A549 (cell line): Measurements from ENCODE around the gene C1orf87. TPM values are rescaled to one million over a fixed set of nuclear protein-coding genes. Genes with fewer than 3 reads are reported as not detected.

Experiments used
- ATAC-seq, 2 experiments: fragments of 200-7000 bp in 1 of 2; fragments of >200 bp in 1 of 2; cut with Nextera tagmentation in 1 of 2; cut with Tn5 transposase in 1 of 2; 3 replicates each; pipeline versions ENCODE4 v1.8.0 to v1.9.1; 2018 to 2020; ENCODE audit warnings: mild to moderate bottlenecking in 1 of 2, moderate library complexity in 1 of 2
- CTCF ChIA-PET: fragments of 300-600 bp; sonication (Branson Sonifier 250); formaldehyde crosslinking; extraction: SDS; loops from one replicate; lab custom pipeline; 2021; ENCODE audit warnings: antibody characterized with exemption, inconsistent platforms; lab: Yijun Ruan, JAX
- POLR2A ChIA-PET: fragments of 350-600 bp; formaldehyde crosslinking; extraction: SDS; loops from one replicate; lab custom pipeline; 2021; ENCODE audit warnings: antibody characterized with exemption, inconsistent platforms; lab: Yijun Ruan, JAX
- DNase-seq, 2 experiments: peaks; one replicate each; pipeline versions ENCODE4 v3.0.0 to v3.0.0-alpha.2; 2011 to 2016; ENCODE audit warnings: low read depth in 1 of 2, low spot score in 1 of 2
- FAIRE-seq: peaks from 2 replicates; lab custom pipeline; 2011; peaks lifted over from hg19 to GRCh38; lab: Jason Lieb, UNC
- H3K27ac ChIP-seq, 2 experiments: fragments of >200 bp; sonication (Bioruptor Twin); formaldehyde crosslinking; 3 replicates each; pipeline ENCODE4 v1.5.1; 2016 to 2017
- H3K4me1 ChIP-seq: fragments of >200 bp; sonication (Bioruptor Twin); formaldehyde crosslinking; 3 replicates; pipeline ENCODE4 v1.6.1; 2016
- H3K4me2 ChIP-seq: fragments of >200 bp; sonication (Bioruptor Twin); formaldehyde crosslinking; 3 replicates; pipeline ENCODE4 v1.6.1; 2016
- H3K4me3 ChIP-seq: fragments of >200 bp; sonication (Bioruptor Twin); formaldehyde crosslinking; 3 replicates; pipeline ENCODE4 v1.5.1; 2016
- H3K9me3 ChIP-seq: fragments of >200 bp; sonication (Bioruptor Twin); formaldehyde crosslinking; 3 replicates; pipeline ENCODE4 v1.6.1; 2016
- BHLHE40 ChIP-seq: IDR thresholded peaks from 2 replicates; pipeline ENCODE4 v1.6.1; 2012; ENCODE audit warnings: low read depth, low read length, inconsistent platforms
- CBX2 ChIP-seq: fragments of 200-600 bp; sonication (generic); IDR thresholded peaks from 2 replicates; pipeline ENCODE4 v1.6.1; 2016; ENCODE audit warnings: low read depth, mild to moderate bottlenecking, borderline replicate concordance
- CBX8 ChIP-seq: fragments of 200-600 bp; sonication (generic); IDR thresholded peaks from 2 replicates; pipeline ENCODE4 v1.6.1; 2016
- EP300 ChIP-seq, 2 experiments: fragments of >200 bp; sonication (Bioruptor Twin); formaldehyde crosslinking; IDR thresholded peaks; 2 replicates in 1 of 2; 3 replicates in 1 of 2; pipeline ENCODE4 v1.6.1; 2016 to 2017
- FOSB ChIP-seq: fragments of 250-450 bp; sonication (Bioruptor Pico); IDR thresholded peaks from 2 replicates; pipeline ENCODE4 v1.5.0; 2020; ENCODE audit warnings: mild to moderate bottlenecking, moderate library complexity
- HDAC2 ChIP-seq: fragments of 200-600 bp; sonication (generic); IDR thresholded peaks from 2 replicates; pipeline ENCODE4 v1.6.1; 2016
- HES2 ChIP-seq: fragments of >200 bp; sonication (Bioruptor Twin); formaldehyde crosslinking; IDR thresholded peaks from 2 replicates; pipeline ENCODE4 v1.6.1; 2016
- HEYL ChIP-seq: fragments of 250-450 bp; sonication (Bioruptor Pico); IDR thresholded peaks from 2 replicates; pipeline ENCODE4 v1.8.0; 2021; ENCODE audit warnings: mild to moderate bottlenecking, moderate library complexity
- HOXB5 ChIP-seq: fragments of 250-450 bp; sonication (Bioruptor Pico); IDR thresholded peaks from 2 replicates; pipeline ENCODE4 v1.5.0; 2020; ENCODE audit warnings: mild to moderate bottlenecking, moderate library complexity
- KDM5A ChIP-seq: fragments of 200-600 bp; sonication (generic); IDR thresholded peaks from 2 replicates; pipeline ENCODE4 v1.6.1; 2016; ENCODE audit warnings: antibody characterized with exemption, mild to moderate bottlenecking
- MAFK ChIP-seq: fragments of 450-650 bp; IDR thresholded peaks from 2 replicates; pipeline ENCODE4 v1.6.1; 2014; ENCODE audit not compliant: partially characterized antibody
- MYC ChIP-seq: IDR thresholded peaks from 2 replicates; pipeline ENCODE4 v1.6.1; 2012; ENCODE audit warnings: mild to moderate bottlenecking, inconsistent platforms, low read length, improper control_type of control experiment, borderline replicate concordance
- NFE2L2 ChIP-seq: fragments of 150-350 bp; conservative IDR thresholded peaks from 2 replicates; pipeline ENCODE4 v1.6.1; 2014; ENCODE audit warnings: low read length
- RFX5 ChIP-seq: fragments of 450-650 bp; IDR thresholded peaks from 2 replicates; pipeline ENCODE4 v1.7.1; 2014; ENCODE audit warnings: antibody characterized with exemption, mild to moderate bottlenecking, moderate library complexity
- RNF2 ChIP-seq: fragments of 200-600 bp; sonication (generic); IDR thresholded peaks from 2 replicates; pipeline ENCODE4 v1.6.1; 2016; ENCODE audit warnings: low read depth, mild to moderate bottlenecking, antibody characterized with exemption, moderate library complexity, borderline replicate concordance
- TFCP2L1 ChIP-seq: fragments of 250-450 bp; sonication (Bioruptor Pico); IDR thresholded peaks from 2 replicates; pipeline ENCODE4 v1.5.0; 2021; ENCODE audit warnings: mild to moderate bottlenecking
- ZSCAN20 ChIP-seq: fragments of 250-450 bp; sonication (Bioruptor Pico); IDR thresholded peaks from 2 replicates; pipeline ENCODE4 v1.8.0; 2022; ENCODE audit warnings: mild to moderate bottlenecking, moderate library complexity
- WGBS: methylation state at CpG from one replicate; pipeline ENCODE4 v1.1.6; 2017; ENCODE audit errors: missing lambda C conversion rate; 5-methylcytosine and 5-hydroxymethylcytosine counted together
- polyA plus RNA-seq, 4 experiments: library from polyadenylated mRNA; depleted of rRNA in 3 of 4; stranded (reverse); fragments of >200 nt; fragmentation: RNase III in 1 of 4; extraction: RNeasy Plus Mini Kit Qiagen cat#74134 plus additional on column Dnase treatment in 1 of 4; gene quantifications; 2 replicates in 3 of 4; 3 replicates in 1 of 4; pipeline ENCODE4 v1.2.3, GENCODE V29; 2011 to 2017
- TF ChIP-seq, protein P1 (sequence below): fragments of >200 bp; sonication (Bioruptor Twin); formaldehyde crosslinking; IDR thresholded peaks from 3 replicates; pipeline ENCODE4 v1.6.1; 2016
- TF ChIP-seq, protein P2 (sequence below): fragments of 150-350 bp; IDR thresholded peaks from 2 replicates; pipeline ENCODE4 v1.6.1; 2014; ENCODE audit warnings: low read depth, mild to moderate bottlenecking, low read length

C1orf87 gene
- polyA plus RNA-seq, 2 of the 4 experiments (the other 2 are of a cell fraction): not detected

GRCh38 chr1:59986516-59987310 is 86.9 kb downstream of the C1orf87 start:
- no peak for ATAC-seq
- ChIA-PET CTCF (interaction anchor here (0.6 to 2.3 kb wide), 2 partner anchors 10 to 253 kb away, joined by 3 to 6 read pairs; no protein-coding TSS in a partner anchor), POLR2A (no interaction called here)
- FAIRE-seq: no peak
- TF ChIP-seq HDAC2: no peak
- no peak for TF ChIP-seq KDM5A
- no peak for TF ChIP-seq ZSCAN20 (CRISPR knock-in tag)
- no peak for TF ChIP-seq FOSB (CRISPR knock-in tag)
- no peak for TF ChIP-seq RFX5
- no peak overlapping the region for H3K4me3 ChIP-seq
- 38% methylated on average over 12 of the region's 12 CpGs for WGBS
- no peak overlapping the region for H3K4me2 ChIP-seq
- H3K27ac ChIP-seq: no peak overlapping the region
- no peaks in the 10 kb centered on the region for H3K4me1 ChIP-seq
- H3K9me3 ChIP-seq: no peaks in the 10 kb centered on the region
- no peak for DNase-seq

- no peak for FAIRE-seq
- POLR2A ChIA-PET: no interaction called here
- Histone ChIP-seq H3K9me3 (no peaks in the 10 kb centered on the region), H3K4me2 (no peak overlapping the region), H3K4me3 (no peak overlapping the region)
- WGBS: 46% methylated on average over 6 of the region's 8 CpGs
- CTCF ChIA-PET: interaction anchor here (2.3 kb wide), 2 partner anchors 10 to 15 kb away, joined by 6 read pairs; no protein-coding TSS in a partner anchor
- TF ChIP-seq HDAC2 (no peak), CBX8 (no peak), RNF2 (no peak), HOXB5 (CRISPR knock-in tag) (no peak), NFE2L2 (no peak), TFCP2L1 (CRISPR knock-in tag) (no peak), MAFK (no peak), BHLHE40 (no peak), RFX5 (no peak), EP300 (IDR thresholded peaks at IDR 0.05) (no peak), HEYL (CRISPR knock-in tag) (no peak)
- TF ChIP-seq, protein P1, sequence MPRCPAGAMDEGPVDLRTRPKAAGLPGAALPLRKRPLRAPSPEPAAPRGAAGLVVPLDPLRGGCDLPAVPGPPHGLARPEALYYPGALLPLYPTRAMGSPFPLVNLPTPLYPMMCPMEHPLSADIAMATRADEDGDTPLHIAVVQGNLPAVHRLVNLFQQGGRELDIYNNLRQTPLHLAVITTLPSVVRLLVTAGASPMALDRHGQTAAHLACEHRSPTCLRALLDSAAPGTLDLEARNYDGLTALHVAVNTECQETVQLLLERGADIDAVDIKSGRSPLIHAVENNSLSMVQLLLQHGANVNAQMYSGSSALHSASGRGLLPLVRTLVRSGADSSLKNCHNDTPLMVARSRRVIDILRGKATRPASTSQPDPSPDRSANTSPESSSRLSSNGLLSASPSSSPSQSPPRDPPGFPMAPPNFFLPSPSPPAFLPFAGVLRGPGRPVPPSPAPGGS: no peak
- TF ChIP-seq, protein P2, sequence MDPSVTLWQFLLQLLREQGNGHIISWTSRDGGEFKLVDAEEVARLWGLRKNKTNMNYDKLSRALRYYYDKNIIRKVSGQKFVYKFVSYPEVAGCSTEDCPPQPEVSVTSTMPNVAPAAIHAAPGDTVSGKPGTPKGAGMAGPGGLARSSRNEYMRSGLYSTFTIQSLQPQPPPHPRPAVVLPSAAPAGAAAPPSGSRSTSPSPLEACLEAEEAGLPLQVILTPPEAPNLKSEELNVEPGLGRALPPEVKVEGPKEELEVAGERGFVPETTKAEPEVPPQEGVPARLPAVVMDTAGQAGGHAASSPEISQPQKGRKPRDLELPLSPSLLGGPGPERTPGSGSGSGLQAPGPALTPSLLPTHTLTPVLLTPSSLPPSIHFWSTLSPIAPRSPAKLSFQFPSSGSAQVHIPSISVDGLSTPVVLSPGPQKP: no peak
- TF ChIP-seq, all 56 proteins: peak for 0
- DNase-seq (no peak), ATAC-seq (no peak)
- H3K4me1 ChIP-seq: no peaks in the 10 kb centered on the region
- no peak overlapping the region for H3K27ac ChIP-seq
Measured at GRCh38 chr1:59985911-59986515, 87.6 kb downstream of the C1orf87 start.

GRCh38 chr1:59979666-59980065 is 93.9 kb downstream of the C1orf87 start:
- no peak overlapping the region for H3K4me3 ChIP-seq
- ATAC-seq: no peak
- WGBS: 90% methylated on average over 5 of the region's 5 CpGs
- POLR2A ChIA-PET: no interaction called here
- CTCF ChIA-PET: interaction anchor here (3.8 kb wide), 1 partner anchor 8 kb away, joined by 23 read pairs; no protein-coding TSS in a partner anchor
- no peak for TF ChIP-seq MYC
- TF ChIP-seq CBX2: no peak
- no peak for TF ChIP-seq HES2
- no peak for DNase-seq
- H3K4me2 ChIP-seq: no peak overlapping the region
- FAIRE-seq: no peak
- H3K27ac ChIP-seq: no peak overlapping the region
- H3K4me1 ChIP-seq: no peaks in the 10 kb centered on the region
- H3K9me3 ChIP-seq: no peaks in the 10 kb centered on the region
